SU-DHL-6 (cell line): ENCODE data around the gene MYLK2.

Source experiments
- EZH2phosphoT487 ChIP-seq: fragments of 200-600 bp; sonication (generic), shearing (Covaris generic); conservative IDR thresholded peaks from 2 replicates; pipeline ENCODE4 v1.6.1; 2018; ENCODE audit warnings: mild to moderate bottlenecking, antibody characterized with exemption, low read length, moderate library complexity, mixed read lengths
- TF ChIP-seq, protein P1 (sequence below): fragments of 200-600 bp; sonication (generic); IDR thresholded peaks from one replicate; pipeline ENCODE4 v1.5.1; 2017; ENCODE audit warnings: antibody characterized with exemption, mild to moderate bottlenecking, low read length, moderate library complexity; ENCODE audit not compliant: insufficient read depth, poor library complexity, severe bottlenecking

DNA sequence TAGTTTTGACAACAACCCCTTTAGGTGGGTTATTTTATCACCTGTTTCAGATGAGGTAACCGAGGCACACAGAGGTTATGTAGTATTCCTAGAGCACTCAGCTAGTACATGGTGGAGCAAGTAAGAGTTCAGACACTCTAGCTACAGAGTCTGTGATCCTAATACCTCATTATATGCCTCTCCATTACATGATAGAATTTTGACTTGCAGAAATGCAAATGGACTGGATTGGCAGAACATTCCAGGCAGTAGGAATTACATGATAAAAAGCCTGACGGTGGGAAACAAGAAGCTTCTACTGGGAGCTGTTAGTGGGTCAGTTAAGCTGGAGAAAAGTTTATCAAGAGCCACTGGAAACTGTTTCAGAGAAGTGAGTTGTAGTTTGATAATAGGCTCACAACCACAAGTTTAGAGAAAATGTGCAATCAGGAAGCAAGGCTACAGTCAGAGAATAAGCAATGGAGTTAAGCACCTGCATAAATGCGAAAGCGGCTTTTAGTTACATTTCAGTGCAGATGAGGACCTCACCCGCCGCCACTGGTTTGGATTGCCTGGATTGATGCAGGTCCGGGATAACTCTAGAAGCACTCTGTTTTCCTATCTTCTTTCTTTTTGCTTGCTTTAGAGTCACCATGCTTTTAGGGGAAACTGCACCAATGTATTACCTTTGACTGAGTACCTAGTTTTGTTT, 34.7 kb upstream of the MYLK2 start:
- TF ChIP-seq, protein P1, sequence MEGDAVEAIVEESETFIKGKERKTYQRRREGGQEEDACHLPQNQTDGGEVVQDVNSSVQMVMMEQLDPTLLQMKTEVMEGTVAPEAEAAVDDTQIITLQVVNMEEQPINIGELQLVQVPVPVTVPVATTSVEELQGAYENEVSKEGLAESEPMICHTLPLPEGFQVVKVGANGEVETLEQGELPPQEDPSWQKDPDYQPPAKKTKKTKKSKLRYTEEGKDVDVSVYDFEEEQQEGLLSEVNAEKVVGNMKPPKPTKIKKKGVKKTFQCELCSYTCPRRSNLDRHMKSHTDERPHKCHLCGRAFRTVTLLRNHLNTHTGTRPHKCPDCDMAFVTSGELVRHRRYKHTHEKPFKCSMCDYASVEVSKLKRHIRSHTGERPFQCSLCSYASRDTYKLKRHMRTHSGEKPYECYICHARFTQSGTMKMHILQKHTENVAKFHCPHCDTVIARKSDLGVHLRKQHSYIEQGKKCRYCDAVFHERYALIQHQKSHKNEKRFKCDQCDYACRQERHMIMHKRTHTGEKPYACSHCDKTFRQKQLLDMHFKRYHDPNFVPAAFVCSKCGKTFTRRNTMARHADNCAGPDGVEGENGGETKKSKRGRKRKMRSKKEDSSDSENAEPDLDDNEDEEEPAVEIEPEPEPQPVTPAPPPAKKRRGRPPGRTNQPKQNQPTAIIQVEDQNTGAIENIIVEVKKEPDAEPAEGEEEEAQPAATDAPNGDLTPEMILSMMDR, result no peak
- TF ChIP-seq EZH2phosphoT487, result no peak
